ENCODE measurements around the gene DNAH2.

- TF ChIP-seq, protein P1, sequence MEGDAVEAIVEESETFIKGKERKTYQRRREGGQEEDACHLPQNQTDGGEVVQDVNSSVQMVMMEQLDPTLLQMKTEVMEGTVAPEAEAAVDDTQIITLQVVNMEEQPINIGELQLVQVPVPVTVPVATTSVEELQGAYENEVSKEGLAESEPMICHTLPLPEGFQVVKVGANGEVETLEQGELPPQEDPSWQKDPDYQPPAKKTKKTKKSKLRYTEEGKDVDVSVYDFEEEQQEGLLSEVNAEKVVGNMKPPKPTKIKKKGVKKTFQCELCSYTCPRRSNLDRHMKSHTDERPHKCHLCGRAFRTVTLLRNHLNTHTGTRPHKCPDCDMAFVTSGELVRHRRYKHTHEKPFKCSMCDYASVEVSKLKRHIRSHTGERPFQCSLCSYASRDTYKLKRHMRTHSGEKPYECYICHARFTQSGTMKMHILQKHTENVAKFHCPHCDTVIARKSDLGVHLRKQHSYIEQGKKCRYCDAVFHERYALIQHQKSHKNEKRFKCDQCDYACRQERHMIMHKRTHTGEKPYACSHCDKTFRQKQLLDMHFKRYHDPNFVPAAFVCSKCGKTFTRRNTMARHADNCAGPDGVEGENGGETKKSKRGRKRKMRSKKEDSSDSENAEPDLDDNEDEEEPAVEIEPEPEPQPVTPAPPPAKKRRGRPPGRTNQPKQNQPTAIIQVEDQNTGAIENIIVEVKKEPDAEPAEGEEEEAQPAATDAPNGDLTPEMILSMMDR (IDR thresholded peaks at IDR 0.05; ENCODE audit: low read depth, low read length), result no peak
- no peak for TF ChIP-seq EZH2phosphoT487 (IDR thresholded peaks at IDR 0.05; ENCODE audit: low read depth)
These were observed 106.0 kb downstream of the DNAH2 start for GRCh38 chr17:7823581-7824001.

Data from OCI-LY3 (cell line).